SK-N-SH (cell line): ENCODE results near the gene TTC28. TPM values are rescaled to one million over a fixed set of nuclear protein-coding genes. Genes with fewer than 3 reads are reported as not detected.

Source experiments
- CTCF ChIA-PET: fragments of 300-600, 350-600 bp; formaldehyde crosslinking; extraction: SDS; loops from one replicate; lab custom pipeline; 2021; lab: Yijun Ruan, JAX
- POLR2A ChIA-PET: fragments of 350-600 bp; sonication (Branson Sonifier 250); formaldehyde crosslinking; extraction: SDS; loops from one replicate; lab custom pipeline; 2020; ENCODE audit warnings: antibody characterized with exemption, inconsistent platforms; lab: Yijun Ruan, JAX
- DNase-seq: peaks from one replicate; pipeline ENCODE4 v3.0.0; 2012
- H2AFZ ChIP-seq: fragments of 200-600 bp; sonication (generic); 2 replicates; pipeline ENCODE4 v1.8.1; 2016; ENCODE audit warnings: antibody characterized with exemption, mild to moderate bottlenecking, low read depth
- H3F3A ChIP-seq: fragments of 200-600 bp; sonication (generic); replicated peaks from 2 replicates; pipeline ENCODE3; 2016; ENCODE audit warnings: antibody characterized with exemption, mild to moderate bottlenecking; ENCODE audit not compliant: insufficient read depth
- H3K27ac ChIP-seq, 2 experiments: fragments of 200-500 bp in 1 of 2; fragments of 200-600 bp in 1 of 2; sonication (Bioruptor generic) in 1 of 2; sonication (generic), shearing (Covaris generic) in 1 of 2; 2 replicates each; pipeline versions ENCODE4 v1.5.1 to v1.6.1; 2014 to 2016; ENCODE audit warnings: low read depth in 2 of 2, inconsistent platforms in 1 of 2, low read length in 1 of 2, mild to moderate bottlenecking in 1 of 2, mixed read lengths in 1 of 2
- H3K27me3 ChIP-seq: fragments of 200-600 bp; sonication (generic), shearing (Covaris generic); 2 replicates; pipeline ENCODE4 v1.6.1; 2016; ENCODE audit warnings: mixed run types; ENCODE audit not compliant: insufficient read depth
- H3K36me3 ChIP-seq, 2 experiments: fragments of 200-500 bp in 1 of 2; fragments of 200-600 bp in 1 of 2; sonication (Bioruptor generic) in 1 of 2; sonication (generic) in 1 of 2; replicated peaks in 1 of 2; 2 replicates each; pipeline versions ENCODE3 to v1.5.1; 2014 to 2016; ENCODE audit warnings: low read length in 1 of 2, mild to moderate bottlenecking in 1 of 2; ENCODE audit not compliant: insufficient read depth in 2 of 2, control insufficient read depth in 1 of 2
- H3K4me1 ChIP-seq, 2 experiments: fragments of 200-500 bp in 1 of 2; fragments of 200-600 bp in 1 of 2; sonication (Bioruptor generic) in 1 of 2; sonication (generic), shearing (Covaris generic) in 1 of 2; 2 replicates each; pipeline versions ENCODE4 v1.5.1 to v1.6.1; 2014 to 2016; ENCODE audit warnings: low read depth in 1 of 2, low read length in 1 of 2, mixed run types in 1 of 2; ENCODE audit not compliant: insufficient read depth in 2 of 2, control insufficient read depth in 1 of 2
- H3K4me2 ChIP-seq: fragments of 200-600 bp; sonication (generic), shearing (Covaris generic); 2 replicates; pipeline ENCODE4 v1.6.1; 2017; ENCODE audit warnings: mixed run types
- H3K4me3 ChIP-seq, 2 experiments: fragments of 200-500 bp in 1 of 2; fragments of 200-600 bp in 1 of 2; sonication (Bioruptor generic) in 1 of 2; sonication (generic), shearing (Covaris generic) in 1 of 2; 2 replicates each; pipeline versions ENCODE4 v1.5.1 to v1.8.1; 2014 to 2016; ENCODE audit warnings: low read depth in 2 of 2, inconsistent platforms in 1 of 2, low read length in 1 of 2, mild to moderate bottlenecking in 1 of 2, mixed read lengths in 1 of 2, moderate library complexity in 1 of 2
- H3K79me2 ChIP-seq: fragments of 200-600 bp; sonication (generic); 2 replicates; pipeline ENCODE4 v1.8.1; 2017; ENCODE audit warnings: mild to moderate bottlenecking; ENCODE audit not compliant: insufficient read depth
- H3K9ac ChIP-seq: fragments of 200-600 bp; sonication (generic); 2 replicates; pipeline ENCODE4 v1.6.1; 2017; ENCODE audit warnings: mixed run types
- H3K9me2 ChIP-seq: fragments of 200-600 bp; sonication (generic); 2 replicates; pipeline ENCODE4 v1.6.1; 2017; ENCODE audit warnings: mixed run types
- H3K9me3 ChIP-seq: fragments of 200-600 bp; sonication (generic); 2 replicates; pipeline ENCODE4 v1.6.1; 2017; ENCODE audit warnings: mixed run types, mild to moderate bottlenecking, moderate library complexity
- H4K20me1 ChIP-seq: fragments of 200-600 bp; sonication (generic); 2 replicates; pipeline ENCODE4 v1.6.1; 2017; ENCODE audit warnings: mild to moderate bottlenecking, mixed run types; ENCODE audit not compliant: insufficient read depth
- CHD2 ChIP-seq: fragments of 150-350 bp; IDR thresholded peaks from 2 replicates; pipeline ENCODE4 v1.6.1; 2018; ENCODE audit warnings: low read length; ENCODE audit not compliant: partially characterized antibody
- EP300 ChIP-seq, 2 experiments: IDR thresholded peaks; 2 replicates each; pipeline versions ENCODE4 v1.4.0 to v1.6.1; 2012; ENCODE audit warnings: borderline replicate concordance in 1 of 2, low read depth in 1 of 2, low read length in 1 of 2
- EZH2phosphoT487 ChIP-seq: fragments of 200-600 bp; sonication (generic); IDR thresholded peaks from 2 replicates; pipeline ENCODE4 v1.6.1; 2017; ENCODE audit warnings: low read depth, mixed run types, mild to moderate bottlenecking, antibody characterized with exemption, moderate library complexity, borderline replicate concordance
- FOXJ3 ChIP-seq: sonication (generic); formaldehyde crosslinking; IDR thresholded peaks from 2 replicates; pipeline ENCODE4 v1.5.1; 2020; ENCODE audit warnings: mild to moderate bottlenecking, missing genetic modification reagents
- FOXM1 ChIP-seq: IDR thresholded peaks from 2 replicates; pipeline ENCODE4 v1.4.0; 2012; ENCODE audit warnings: low read depth, mild to moderate bottlenecking
- GATA2 ChIP-seq: sonication (generic); formaldehyde crosslinking; IDR thresholded peaks from 2 replicates; pipeline ENCODE4 v1.5.0; 2020; ENCODE audit warnings: mild to moderate bottlenecking, missing genetic modification reagents
- MAX ChIP-seq: IDR thresholded peaks from 2 replicates; pipeline ENCODE4 v1.4.0; 2012; ENCODE audit warnings: low read depth
- MEF2A ChIP-seq: IDR thresholded peaks from 2 replicates; pipeline ENCODE4 v1.4.0; 2012; ENCODE audit warnings: low read depth, borderline replicate concordance
- MXI1 ChIP-seq: IDR thresholded peaks from 2 replicates; pipeline ENCODE4 v1.6.1; 2012; ENCODE audit warnings: mild to moderate bottlenecking, low read depth, low read length, improper control_type of control experiment
- NFIC ChIP-seq: IDR thresholded peaks from 2 replicates; pipeline ENCODE4 v1.4.0; 2012; ENCODE audit warnings: borderline replicate concordance
- NRF1 ChIP-seq: IDR thresholded peaks from 2 replicates; pipeline ENCODE4 v1.6.1; 2012; ENCODE audit warnings: low read depth, mild to moderate bottlenecking, low read length
- PBX3 ChIP-seq: IDR thresholded peaks from 2 replicates; pipeline ENCODE4; 2012
- POLR2AphosphoS5 ChIP-seq: IDR thresholded peaks from 2 replicates; pipeline ENCODE4 v1.6.1; 2012; ENCODE audit warnings: low read depth, low read length
- RCOR1 ChIP-seq: fragments of 150-350 bp; IDR thresholded peaks from 2 replicates; pipeline ENCODE4 v1.6.1; 2017; ENCODE audit warnings: antibody characterized with exemption, low read length
- RFX5 ChIP-seq: IDR thresholded peaks from 2 replicates; pipeline ENCODE4 v1.6.1; 2012; ENCODE audit warnings: mild to moderate bottlenecking, improper control_type of control experiment, low read length
- RXRA ChIP-seq: IDR thresholded peaks from 2 replicates; pipeline ENCODE4 v1.4.0; 2012; ENCODE audit warnings: low read depth, mild to moderate bottlenecking, borderline replicate concordance
- SMC3 ChIP-seq: IDR thresholded peaks from 2 replicates; pipeline ENCODE4 v1.6.1; 2012; ENCODE audit warnings: low read depth, low read length, improper control_type of control experiment
- TAF1 ChIP-seq: IDR thresholded peaks from 2 replicates; pipeline ENCODE4 v1.6.1; 2012; ENCODE audit warnings: low read depth, mild to moderate bottlenecking, low read length, moderate library complexity, borderline replicate concordance
- TEAD4 ChIP-seq: IDR thresholded peaks from 2 replicates; pipeline ENCODE4 v1.4.0; 2012; ENCODE audit warnings: mild to moderate bottlenecking, borderline replicate concordance; ENCODE audit not compliant: insufficient read depth
- USF1 ChIP-seq: IDR thresholded peaks from 2 replicates; pipeline ENCODE4 v1.4.0; 2012; ENCODE audit warnings: low read depth, borderline replicate concordance
- ZBTB33 ChIP-seq: IDR thresholded peaks from 2 replicates; pipeline ENCODE4 v1.4.0; 2012; ENCODE audit warnings: low read depth, borderline replicate concordance
- WGBS: methylation state at CpG from one replicate; pipeline ENCODE4 v1.1.6; 2017; ENCODE audit warnings: low lambda C conversion rate; 5-methylcytosine and 5-hydroxymethylcytosine counted together
- polyA plus RNA-seq, 3 experiments: library from polyadenylated mRNA; depleted of rRNA; stranded (reverse); fragments of >200 nt; gene quantifications; 2 replicates each; pipeline ENCODE4 v1.2.3, GENCODE V29; 2012
- TF ChIP-seq, protein P1 (sequence below): fragments of 150-350 bp; IDR thresholded peaks from 2 replicates; pipeline ENCODE4 v1.6.1; 2017; ENCODE audit warnings: antibody characterized with exemption, low read length, low read depth, borderline replicate concordance
- TF ChIP-seq, protein P2 (sequence below): fragments of 150-350 bp; IDR thresholded peaks from 2 replicates; pipeline ENCODE4 v1.6.1; 2016; ENCODE audit warnings: mild to moderate bottlenecking, low read depth, low read length

The TTC28 gene
- polyA plus RNA-seq, 1 of the 3 experiments (the other 2 are of a cell fraction), result 5.9 TPM

- H3K36me3 ChIP-seq, result peaks cover 4 to 10% of the 10 kb centered on the region in 2 experiments
- no peaks in the 10 kb centered on the region for H3K4me1 ChIP-seq
- no peaks in the 10 kb centered on the region for H3K9me2 ChIP-seq
- H3K27me3 ChIP-seq, result no peaks in the 10 kb centered on the region
- WGBS, result 81% methylated on average over 1 of the region's 1 CpG
- no peak overlapping the region for H2AFZ ChIP-seq
- no peaks in the 10 kb centered on the region; the same call in 1 of the 2 replicates for H3K79me2 ChIP-seq
- no peak overlapping the region for H3K9ac ChIP-seq
- no peak overlapping the region for H3K4me3 ChIP-seq
- no peaks in the 10 kb centered on the region for H3F3A ChIP-seq
- H3K4me2 ChIP-seq, result no peak overlapping the region
- no peaks in the 10 kb centered on the region for H3K9me3 ChIP-seq
- no peaks in the 10 kb centered on the region for H4K20me1 ChIP-seq
- TF ChIP-seq GATA2 (no peak), SMC3 (no peak), MXI1 (no peak), FOXJ3 (no peak), RCOR1 (no peak), NFIC (no peak), USF1 (no peak), ZBTB33 (no peak), TEAD4 (no peak), NRF1 (no peak), TAF1 (no peak)
- TF ChIP-seq, protein P1, sequence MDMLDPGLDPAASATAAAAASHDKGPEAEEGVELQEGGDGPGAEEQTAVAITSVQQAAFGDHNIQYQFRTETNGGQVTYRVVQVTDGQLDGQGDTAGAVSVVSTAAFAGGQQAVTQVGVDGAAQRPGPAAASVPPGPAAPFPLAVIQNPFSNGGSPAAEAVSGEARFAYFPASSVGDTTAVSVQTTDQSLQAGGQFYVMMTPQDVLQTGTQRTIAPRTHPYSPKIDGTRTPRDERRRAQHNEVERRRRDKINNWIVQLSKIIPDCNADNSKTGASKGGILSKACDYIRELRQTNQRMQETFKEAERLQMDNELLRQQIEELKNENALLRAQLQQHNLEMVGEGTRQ, result no peak
- no peak for DNase-seq
- no peak overlapping the region for H3K27ac ChIP-seq
- POLR2A ChIA-PET, result no interaction called here
- CTCF ChIA-PET, result no interaction called here
Measured at GRCh38 chr22:28728002-28728401, 48.4 kb upstream of the TTC28 start.

DNA sequence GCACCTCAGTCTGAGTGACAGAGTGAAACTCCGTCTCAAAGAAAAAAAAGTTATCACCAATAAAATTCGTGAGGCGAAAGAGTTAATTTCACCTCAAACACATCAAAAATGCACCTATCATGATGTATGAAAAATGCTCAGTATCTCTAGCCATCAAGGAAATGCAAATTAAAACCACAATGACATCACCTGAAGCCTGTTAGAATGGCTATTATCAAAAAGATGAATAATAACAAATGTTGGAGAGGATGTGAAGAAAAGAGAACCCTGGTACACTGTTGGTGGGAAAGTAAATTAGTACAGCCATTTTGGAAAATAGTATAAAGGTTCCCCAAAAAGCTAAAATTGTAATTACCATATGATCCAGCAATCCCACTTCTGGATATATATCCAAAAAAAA, 38.4 kb upstream of the TTC28 start:
- Histone ChIP-seq H3K36me3 (peaks cover 9 to 15% of the 10 kb centered on the region in 2 experiments), H3K27me3 (no peaks in the 10 kb centered on the region), H3K9ac (no peak overlapping the region), H4K20me1 (no peaks in the 10 kb centered on the region), H2AFZ (no peak overlapping the region), H3K79me2 (no peaks in the 10 kb centered on the region), H3K4me3 (no peak overlapping the region), H3K9me2 (no peaks in the 10 kb centered on the region), H3F3A (peaks cover 2% of the 10 kb centered on the region), H3K4me2 (no peak overlapping the region), H3K4me1 (no peaks in the 10 kb centered on the region), H3K27ac (no peak overlapping the region), H3K9me3 (no peaks in the 10 kb centered on the region)
- WGBS, result 93% methylated on average over 3 of the region's 3 CpGs
- CTCF ChIA-PET, result no interaction called here
- POLR2A ChIA-PET, result no interaction called here
- no peak for DNase-seq
- TF ChIP-seq PBX3 (no peak), RXRA (no peak), FOXJ3 (no peak), MEF2A (no peak), MXI1 (no peak), FOXM1 (no peak), EP300 (IDR thresholded peaks at IDR 0.05; ENCODE audit: borderline replicate concordance in 1 of 2, low read depth in 1 of 2, low read length in 1 of 2) (no peak), SMC3 (no peak), TAF1 (no peak), NFIC (no peak), CHD2 (no peak), RFX5 (no peak), EZH2phosphoT487 (no peak), MAX (no peak), POLR2AphosphoS5 (no peak)
- TF ChIP-seq, protein P2, sequence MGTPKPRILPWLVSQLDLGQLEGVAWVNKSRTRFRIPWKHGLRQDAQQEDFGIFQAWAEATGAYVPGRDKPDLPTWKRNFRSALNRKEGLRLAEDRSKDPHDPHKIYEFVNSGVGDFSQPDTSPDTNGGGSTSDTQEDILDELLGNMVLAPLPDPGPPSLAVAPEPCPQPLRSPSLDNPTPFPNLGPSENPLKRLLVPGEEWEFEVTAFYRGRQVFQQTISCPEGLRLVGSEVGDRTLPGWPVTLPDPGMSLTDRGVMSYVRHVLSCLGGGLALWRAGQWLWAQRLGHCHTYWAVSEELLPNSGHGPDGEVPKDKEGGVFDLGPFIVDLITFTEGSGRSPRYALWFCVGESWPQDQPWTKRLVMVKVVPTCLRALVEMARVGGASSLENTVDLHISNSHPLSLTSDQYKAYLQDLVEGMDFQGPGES, result no peak
